ENCODE data around the gene ERVH48-1.

- no peak for TF ChIP-seq CTCF (IDR thresholded peaks at IDR 0.05)
- no peak for TF ChIP-seq POLR2A (IDR thresholded peaks at IDR 0.05)
These were observed 32.9 kb downstream of the ERVH48-1 start for GRCh38 chr21:42892582-42892930.
